ENCODE data around the gene GNB1L. TPM values are rescaled to one million over a fixed set of nuclear protein-coding genes. Genes with fewer than 3 reads are reported as not detected.
"Not testable (repeated sequence)": the region's sequence is repeated elsewhere in the genome, so short reads cannot be mapped to it uniquely, and the experiment has no call there.

Gene GNB1L
- total RNA-seq, 1 experiment from 2014 or later, result 12.2 TPM

GRCh38 chr22:19793661-19794310, 60.9 kb downstream of the GNB1L start:
- POLR2A ChIA-PET, result no interaction called here
- Histone ChIP-seq H3K4me3 (ENCODE audit: low read depth in 2 of 2, low read length in 2 of 2) (no peak overlapping the region), H3K27me3 (ENCODE audit: control insufficient read depth, insufficient read depth, low read length) (no peaks in the 10 kb centered on the region), H3K9me3 (ENCODE audit: control insufficient read depth, insufficient read depth, low read depth, low read length) (no peaks in the 10 kb centered on the region), H3K36me3 (ENCODE audit: control insufficient read depth, insufficient read depth, low read length) (no peaks in the 10 kb centered on the region), H3K4me1 (ENCODE audit: control insufficient read depth, insufficient read depth, low read length) (no peaks in the 10 kb centered on the region), H3K27ac (ENCODE audit: low read length) (no peak overlapping the region)
- TF ChIP-seq CTCF (IDR thresholded peaks at IDR 0.05) (no peak), TCF7L2 (IDR thresholded peaks at IDR 0.05; ENCODE audit: low read depth, low read length) (no peak), POLR2AphosphoS5 (IDR thresholded peaks at IDR 0.05; ENCODE audit: low read depth, low read length) (no peak), SIN3A (IDR thresholded peaks at IDR 0.05; ENCODE audit: borderline replicate concordance, insufficient read depth, low read depth, low read length) (no peak), REST (IDR thresholded peaks at IDR 0.05; ENCODE audit: insufficient read depth in 1 of 2, low read depth in 2 of 2, low read length in 1 of 2) (no peak)
- in situ Hi-C loops (cut with HindIII; ENCODE audit: low pct_unique_long_range_greater_than_20kb, low sequenced_read_pairs), result no loop called here
- BruUV-seq (replicated peaks), result no TSS peak
- intact Hi-C loops (cut with micrococcal nuclease; ENCODE audit: unreplicated experiment), result no loop called here
- CTCF ChIA-PET, result no interaction called here
- DNase-seq (ENCODE audit: low read depth, low spot score) (no peak), ATAC-seq (no peak)

GRCh38 chr22:19793161-19793560, 61.5 kb downstream of the GNB1L start:
- Histone ChIP-seq H3K27me3 (ENCODE audit: control insufficient read depth, insufficient read depth, low read length) (no peaks in the 10 kb centered on the region), H3K27ac (ENCODE audit: low read length) (no peak overlapping the region), H3K9me3 (ENCODE audit: control insufficient read depth, insufficient read depth, low read depth, low read length) (no peaks in the 10 kb centered on the region), H3K4me1 (ENCODE audit: control insufficient read depth, insufficient read depth, low read length) (no peaks in the 10 kb centered on the region), H3K36me3 (ENCODE audit: control insufficient read depth, insufficient read depth, low read length) (no peaks in the 10 kb centered on the region), H3K4me3 (ENCODE audit: low read depth in 2 of 2, low read length in 2 of 2) (no peak overlapping the region)
- intact Hi-C loops (cut with micrococcal nuclease; ENCODE audit: unreplicated experiment), result no loop called here
- POLR2A ChIA-PET, result no interaction called here
- TF ChIP-seq SIN3A (IDR thresholded peaks at IDR 0.05; ENCODE audit: borderline replicate concordance, insufficient read depth, low read depth, low read length), result no peak
- no peak for TF ChIP-seq CTCF (IDR thresholded peaks at IDR 0.05)
- no peak for TF ChIP-seq TCF7L2 (IDR thresholded peaks at IDR 0.05; ENCODE audit: low read depth, low read length)
- TF ChIP-seq POLR2AphosphoS5 (IDR thresholded peaks at IDR 0.05; ENCODE audit: low read depth, low read length), result no peak
- TF ChIP-seq REST (IDR thresholded peaks at IDR 0.05; ENCODE audit: insufficient read depth in 1 of 2, low read depth in 2 of 2, low read length in 1 of 2), result no peak
- no TSS peak for BruUV-seq (replicated peaks)
- CTCF ChIA-PET, result no interaction called here
- in situ Hi-C loops (cut with HindIII; ENCODE audit: low pct_unique_long_range_greater_than_20kb, low sequenced_read_pairs), result no loop called here
- ATAC-seq (no peak), DNase-seq (ENCODE audit: low read depth, low spot score) (no peak)

GRCh38 chr22:19792383-19792896, 62.2 kb downstream of the GNB1L start:
- POLR2A ChIA-PET; H3K4me3 ChIP-seq (ENCODE audit: low read depth in 2 of 2, low read length in 2 of 2); BruUV-seq (replicated peaks); in situ Hi-C loops (cut with HindIII; ENCODE audit: low pct_unique_long_range_greater_than_20kb, low sequenced_read_pairs); H3K9me3 ChIP-seq (ENCODE audit: control insufficient read depth, insufficient read depth, low read depth, low read length); H3K27ac ChIP-seq (ENCODE audit: low read length); CTCF ChIA-PET; H3K4me1 ChIP-seq (ENCODE audit: control insufficient read depth, insufficient read depth, low read length); ATAC-seq; H3K27me3 ChIP-seq (ENCODE audit: control insufficient read depth, insufficient read depth, low read length); intact Hi-C loops (cut with micrococcal nuclease; ENCODE audit: unreplicated experiment); DNase-seq (ENCODE audit: low read depth, low spot score); H3K36me3 ChIP-seq (ENCODE audit: control insufficient read depth, insufficient read depth, low read length): not testable (repeated sequence)

All from Panc1 (cell line).